Body of pancreas (tissue), 4 donors: ENCODE data around the gene SNX21. TPM values are rescaled to one million over a fixed set of nuclear protein-coding genes. Genes with fewer than 3 reads are reported as not detected.

ENCODE experiments used
- ATAC-seq: fragments of 150-250 bp; one replicate; pipeline ENCODE4 v1.9.1; 2016
- DNase-seq, 4 donors: peaks; one replicate each; pipeline ENCODE4 v3.0.0-alpha.2; 2019
- H3K27ac ChIP-seq, 4 donors: fragments of 200-600 bp; sonication (generic); 1 replicate in 3 of 4; 2 replicates in 1 of 4; pipeline versions ENCODE4 v1.5.1 to v1.6.1; 2016 to 2019; ENCODE audit warnings: mild to moderate bottlenecking in 1 of 4, mixed read lengths in 1 of 4, moderate library complexity in 1 of 4
- H3K27me3 ChIP-seq, 2 donors: fragments of 200-600 bp; sonication (generic); one replicate each; pipeline ENCODE4 v1.6.0; 2016; ENCODE audit warnings: mild to moderate bottlenecking in 1 of 2
- H3K36me3 ChIP-seq, 2 donors: fragments of 200-600 bp; sonication (generic); replicated peaks in 1 of 2; 2 replicates each; pipeline ENCODE4 v1.5.1; 2016; ENCODE audit warnings: low read depth in 2 of 2; ENCODE audit not compliant: insufficient read depth in 1 of 2
- H3K4me1 ChIP-seq: fragments of 200-600 bp; sonication (generic); one replicate; pipeline ENCODE4 v1.6.0; 2016
- H3K4me3 ChIP-seq, 2 donors: fragments of 200-600 bp; sonication (generic); 1 replicate in 1 of 2; 2 replicates in 1 of 2; pipeline ENCODE4 v1.5.1; 2016 to 2019
- H3K9me3 ChIP-seq, 3 donors: fragments of 200-600 bp; sonication (generic); 1 replicate in 2 of 3; 2 replicates in 1 of 3; pipeline ENCODE4 v1.5.1; 2016
- POLR2A ChIP-seq, 3 donors: fragments of 450-650 bp; IDR thresholded peaks; one replicate each; pipeline ENCODE4 v1.6.1; 2016; ENCODE audit warnings: antibody characterized with exemption in 3 of 3, mild to moderate bottlenecking in 2 of 3
- whole genome bisulfite sequencing, 2 donors: methylation state at CpG; one replicate each; pipeline ENCODE4 v1.1.5; 2017; 5-methylcytosine and 5-hydroxymethylcytosine counted together
- intact Hi-C: fragments of 100-400 bp; cut with DNase I; formaldehyde crosslinking; loops from one replicate; pipeline ENCODE4 v1.15.1; 2023
- total RNA-seq, 2 donors: library from RNA; depleted of rRNA; stranded (reverse); fragments of >200 nt; gene quantifications; one replicate each; pipeline ENCODE4 v1.1.0, GENCODE V29; 2016
- TF ChIP-seq, protein P1 (sequence below), 7 experiments: fragments of 450-650 bp in 4 of 7; fragments of 200-600 bp in 3 of 7; sonication (generic) in 3 of 7; IDR thresholded peaks; one replicate each; pipeline ENCODE4 v1.5.1; 2016 to 2019; ENCODE audit warnings: antibody characterized with exemption in 7 of 7

SNX21 gene
- total RNA-seq, 2 donors from 2014 or later: 42.8 to 46.5 TPM

DNA sequence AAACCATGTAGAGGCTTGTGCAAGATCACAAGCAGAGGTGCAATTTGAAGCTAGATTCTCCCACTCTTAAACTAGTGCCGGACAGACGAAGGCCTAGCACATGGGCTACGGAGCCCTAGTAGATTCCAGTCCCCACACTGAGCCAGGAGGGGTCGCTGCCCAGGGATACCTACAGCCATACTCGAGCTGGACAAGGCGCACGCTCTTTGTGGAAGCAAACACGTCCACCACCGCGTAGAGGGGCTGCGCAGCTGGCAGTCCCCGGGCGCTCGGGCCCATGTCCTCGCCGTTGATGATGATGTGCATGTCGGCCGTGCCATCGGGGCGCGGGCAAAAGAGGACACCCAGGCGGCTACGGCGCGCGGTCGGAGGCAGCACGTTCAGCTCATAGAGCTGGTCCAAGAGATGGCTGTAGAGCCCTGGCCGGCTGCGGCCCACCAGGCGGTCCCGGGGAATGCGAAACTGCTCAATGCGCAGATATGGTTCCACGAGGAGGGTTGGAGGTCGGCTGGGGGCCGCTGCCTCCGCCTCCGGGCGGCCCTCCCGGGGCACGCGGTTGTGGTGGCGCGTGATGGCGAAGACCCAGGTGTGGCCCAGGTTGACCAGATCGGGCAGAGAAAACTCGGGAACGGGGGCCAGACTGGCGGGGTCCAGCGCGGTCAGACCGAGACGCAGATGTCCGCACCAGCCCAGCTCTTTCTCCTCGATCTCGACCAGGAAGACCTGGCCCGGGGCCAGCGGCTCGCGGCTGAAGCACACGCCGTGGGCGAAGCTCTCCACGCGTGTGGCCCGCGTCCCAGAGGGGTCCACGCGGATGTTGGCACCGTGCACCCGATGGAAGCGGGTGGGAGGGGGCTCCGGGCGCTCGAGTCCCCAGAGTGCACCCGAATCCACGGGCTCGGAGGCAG, 56.7 kb downstream of the SNX21 start:
- Histone ChIP-seq H3K4me3 (peak overlapping the region; percentile 86 to 90), H3K4me1 (peaks cover 33% of the 10 kb centered on the region), H3K36me3 (peaks cover 0 to 5% of the 10 kb centered on the region in 2 donors), H3K9me3 (no peaks in the 10 kb centered on the region), H3K27me3 (no peaks in the 10 kb centered on the region), H3K27ac (peak overlapping the region; percentile 65 to 80 (median 75))
- TF ChIP-seq POLR2A (IDR thresholded peaks at IDR 0.05): peak in 2 of 3 donors; percentile 39 to 41
- TF ChIP-seq, protein P1, sequence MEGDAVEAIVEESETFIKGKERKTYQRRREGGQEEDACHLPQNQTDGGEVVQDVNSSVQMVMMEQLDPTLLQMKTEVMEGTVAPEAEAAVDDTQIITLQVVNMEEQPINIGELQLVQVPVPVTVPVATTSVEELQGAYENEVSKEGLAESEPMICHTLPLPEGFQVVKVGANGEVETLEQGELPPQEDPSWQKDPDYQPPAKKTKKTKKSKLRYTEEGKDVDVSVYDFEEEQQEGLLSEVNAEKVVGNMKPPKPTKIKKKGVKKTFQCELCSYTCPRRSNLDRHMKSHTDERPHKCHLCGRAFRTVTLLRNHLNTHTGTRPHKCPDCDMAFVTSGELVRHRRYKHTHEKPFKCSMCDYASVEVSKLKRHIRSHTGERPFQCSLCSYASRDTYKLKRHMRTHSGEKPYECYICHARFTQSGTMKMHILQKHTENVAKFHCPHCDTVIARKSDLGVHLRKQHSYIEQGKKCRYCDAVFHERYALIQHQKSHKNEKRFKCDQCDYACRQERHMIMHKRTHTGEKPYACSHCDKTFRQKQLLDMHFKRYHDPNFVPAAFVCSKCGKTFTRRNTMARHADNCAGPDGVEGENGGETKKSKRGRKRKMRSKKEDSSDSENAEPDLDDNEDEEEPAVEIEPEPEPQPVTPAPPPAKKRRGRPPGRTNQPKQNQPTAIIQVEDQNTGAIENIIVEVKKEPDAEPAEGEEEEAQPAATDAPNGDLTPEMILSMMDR (IDR thresholded peaks at IDR 0.05): peak; percentile 38 to 72 (median 59)
- 2 to 20% methylated on average over 1 to 78 of the region's 79 CpGs for WGBS, 2 donors
- ATAC-seq (peak; percentile 76), DNase-seq (peak; percentile 82 to 89 (median 86))
- intact Hi-C loops: loop anchor here (10.0 kb wide), 1 partner anchor 74 kb away; no protein-coding TSS in a partner anchor

DNA sequence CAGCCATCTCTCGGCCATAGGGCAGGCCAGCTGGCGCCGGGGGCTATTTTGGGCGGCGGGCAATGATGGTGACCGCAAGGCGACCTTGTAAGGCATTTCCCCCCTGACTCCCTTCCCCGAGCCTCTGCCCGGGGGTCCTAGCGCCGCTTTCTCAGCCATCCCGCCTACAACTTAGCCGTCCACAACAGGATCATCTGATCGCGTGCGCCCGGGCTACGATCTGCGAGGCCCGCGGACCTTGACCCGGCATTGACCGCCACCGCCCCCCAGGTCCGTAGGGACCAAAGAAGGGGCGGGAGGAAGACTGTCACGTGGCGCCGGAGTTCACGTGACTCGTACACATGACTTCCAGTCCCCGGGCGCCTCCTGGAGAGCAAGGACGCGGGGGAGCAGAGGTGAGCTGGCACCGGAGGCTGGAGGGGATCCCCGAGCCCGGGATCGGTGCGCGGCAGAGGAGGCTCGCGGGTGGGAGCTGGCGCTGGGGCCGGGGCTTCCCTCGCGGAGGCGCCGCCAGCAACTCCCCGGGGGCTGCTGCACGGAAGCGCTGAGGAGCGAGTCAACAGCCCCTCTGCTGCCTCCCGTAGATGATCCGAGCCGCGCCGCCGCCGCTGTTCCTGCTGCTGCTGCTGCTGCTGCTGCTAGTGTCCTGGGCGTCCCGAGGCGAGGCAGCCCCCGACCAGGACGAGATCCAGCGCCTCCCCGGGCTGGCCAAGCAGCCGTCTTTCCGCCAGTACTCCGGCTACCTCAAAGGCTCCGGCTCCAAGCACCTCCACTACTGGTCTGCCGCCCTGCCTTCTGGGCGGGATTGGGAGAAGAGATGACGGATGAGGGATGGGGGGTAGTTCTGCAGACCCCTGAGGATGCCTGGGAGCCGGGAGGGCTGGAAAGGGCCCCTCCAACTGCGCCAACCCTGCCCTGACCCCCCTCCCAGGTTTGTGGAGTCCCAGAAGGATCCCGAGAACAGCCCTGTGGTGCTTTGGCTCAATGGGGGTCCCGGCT, 57.7 kb downstream of the SNX21 start, which contains the start of the genes CTSA and NEURL2:
Gene CTSA (plus strand): TSS at position 351 of the 999 bp plus-strand sequence. CDS start 234 bp downstream, at position 585.
Gene NEURL2 (minus strand): TSS at position 224 of the 999 bp plus-strand sequence. CDS start 217 bp downstream, at position 7.
- intact Hi-C loops: loop anchor here (10.0 kb wide), 1 partner anchor 74 kb away; no protein-coding TSS in a partner anchor
- WGBS, 2 donors: 1 to 5% methylated on average over 6 to 78 of the region's 78 CpGs

DNA sequence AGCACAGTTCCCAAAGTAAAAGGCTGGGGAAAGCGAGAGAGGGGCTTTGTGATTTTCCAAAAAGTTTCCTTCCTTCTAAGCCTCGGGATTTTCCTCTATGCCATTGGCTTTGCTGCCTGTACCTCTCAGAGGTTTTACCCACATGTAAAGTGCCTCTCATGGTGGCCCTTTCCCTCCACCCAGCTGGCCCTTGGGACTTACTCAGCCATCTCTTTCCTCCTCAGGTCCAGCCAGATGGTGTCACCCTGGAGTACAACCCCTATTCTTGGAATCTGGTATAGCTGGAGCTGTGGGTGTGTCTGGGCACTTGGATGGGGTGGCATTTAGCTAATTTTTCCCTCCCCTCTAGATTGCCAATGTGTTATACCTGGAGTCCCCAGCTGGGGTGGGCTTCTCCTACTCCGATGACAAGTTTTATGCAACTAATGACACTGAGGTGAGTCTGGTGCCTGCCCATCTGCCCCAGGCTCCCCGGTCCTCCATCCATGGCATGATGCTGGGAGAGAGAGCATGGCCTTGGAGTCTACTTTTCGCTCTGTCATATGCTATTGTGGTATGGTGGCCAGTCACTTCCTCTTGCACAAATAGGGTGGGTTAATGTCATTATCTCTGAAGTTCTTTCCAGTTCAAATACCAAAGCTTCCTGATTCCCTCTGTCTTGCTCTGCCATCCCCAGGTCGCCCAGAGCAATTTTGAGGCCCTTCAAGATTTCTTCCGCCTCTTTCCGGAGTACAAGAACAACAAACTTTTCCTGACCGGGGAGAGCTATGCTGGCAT, 58.6 kb downstream of the SNX21 start:
- intact Hi-C loops: loop anchor here (10.0 kb wide), 1 partner anchor 73 kb away; no protein-coding TSS in a partner anchor
- H3K4me3 ChIP-seq: peak overlapping the region in 1 of 2 donors; percentile 90
- ATAC-seq (no peak), DNase-seq (peak in 1 of 4 donors; percentile 29)
- no peaks in the 10 kb centered on the region for H3K27me3 ChIP-seq
- H3K9me3 ChIP-seq: no peaks in the 10 kb centered on the region
- H3K4me1 ChIP-seq: peaks cover 33% of the 10 kb centered on the region
- H3K36me3 ChIP-seq: peaks cover 0 to 7% of the 10 kb centered on the region in 2 donors
- peak overlapping the region in 2 of 4 donors; percentile 72 to 78 for H3K27ac ChIP-seq
- 73 to 75% methylated on average over 9 of the region's 9 CpGs for WGBS, 2 donors
- TF ChIP-seq, protein P1 (IDR thresholded peaks at IDR 0.05): no peak
- TF ChIP-seq POLR2A (IDR thresholded peaks at IDR 0.05): no peak

More for the DNA sequence above, 57.7 kb downstream of the SNX21 start, which contains the start of the genes CTSA and NEURL2:
- peaks cover 0 to 7% of the 10 kb centered on the region in 2 donors for H3K36me3 ChIP-seq
- H3K9me3 ChIP-seq: no peaks in the 10 kb centered on the region
- peak within 1 kb of the TSS; percentile 86 to 90 for H3K4me3 ChIP-seq
- peak; percentile 91 to 97 (median 94) for DNase-seq
- peak; percentile 86 for ATAC-seq
- H3K4me1 ChIP-seq: peaks cover 33% of the 10 kb centered on the region
- peak within 1 kb of the TSS; percentile 65 to 80 (median 75) for H3K27ac ChIP-seq
- TF ChIP-seq POLR2A (IDR thresholded peaks at IDR 0.05): peak; percentile 27 to 72 (median 67)
- TF ChIP-seq, protein P1 (IDR thresholded peaks at IDR 0.05): no peak
- H3K27me3 ChIP-seq: no peaks in the 10 kb centered on the region

Other genes with a start within 250 kb of the SNX21 start
- not detected for gene WFDC10A, start 204.1 kb upstream of the SNX21 start, total RNA-seq
- not detected for gene WFDC9, start 202.5 kb upstream of the SNX21 start, total RNA-seq
- not detected for gene WFDC11, start 163.6 kb upstream of the SNX21 start, total RNA-seq
- gene WFDC13, start 131.8 kb upstream of the SNX21 start, total RNA-seq: not detected
- not detected for gene WFDC10B, start 128.8 kb upstream of the SNX21 start, total RNA-seq
- not detected for gene SPINT4, start 111.5 kb upstream of the SNX21 start, total RNA-seq
- not detected for gene WFDC3, start 41.9 kb upstream of the SNX21 start, total RNA-seq
- gene DNTTIP1, start 41.8 kb upstream of the SNX21 start, total RNA-seq: 10 to 100 TPM; 14.8 to 18.9 TPM
- gene UBE2C, start 21.2 kb upstream of the SNX21 start, total RNA-seq: not detected
- gene TNNC2, start 6.5 kb upstream of the SNX21 start, total RNA-seq: not detected
- 10 to 100 TPM; 36.8 to 42.8 TPM for gene ACOT8, start 23.6 kb downstream of the SNX21 start, total RNA-seq
- 1 to 10 TPM; 1.6 to 2.1 TPM for gene ZSWIM3, start 23.8 kb downstream of the SNX21 start, total RNA-seq
- 1 to 10 TPM; 5.2 to 7.6 TPM for gene ZSWIM1, start 47.4 kb downstream of the SNX21 start, total RNA-seq
- gene SPATA25, start 53.8 kb downstream of the SNX21 start, total RNA-seq: 1 to 10 TPM; 1.3 to 2.6 TPM
- 1 to 10 TPM; 3.3 to 5.2 TPM for gene NEURL2, start 57.4 kb downstream of the SNX21 start, total RNA-seq
- gene CTSA, start 57.5 kb downstream of the SNX21 start, total RNA-seq: 10 to 100 TPM; 41.0 to 43.8 TPM
- 100 to 1,000 TPM; 109 to 198 TPM for gene PLTP, start 78.4 kb downstream of the SNX21 start, total RNA-seq
- gene PCIF1, start 100.9 kb downstream of the SNX21 start, total RNA-seq: 10 to 100 TPM; 20.2 to 28.7 TPM
- 10 to 100 TPM; 21.8 to 41.9 TPM for gene ZNF335, start 138.4 kb downstream of the SNX21 start, total RNA-seq
- under 1 TPM in 1 of 2 donors, not detected in 1; 0.26 TPM for gene MMP9, start 175.1 kb downstream of the SNX21 start, total RNA-seq
- gene SLC12A5, start 195.4 kb downstream of the SNX21 start, total RNA-seq: not detected